Stomach (tissue), 4 donors: Measurements from ENCODE around the gene SKIC2.

Experiments
- CTCF ChIP-seq, 7 experiments: fragments of 450-650 bp in 4 of 7; fragments of 200-600 bp in 3 of 7; sonication (generic) in 3 of 7; IDR thresholded peaks; one replicate each; pipeline ENCODE4 v1.5.1; 2016 to 2019; ENCODE audit warnings: antibody characterized with exemption in 7 of 7, control low read depth in 2 of 7, mild to moderate bottlenecking in 1 of 7
- POLR2A ChIP-seq, 4 donors: fragments of 450-650 bp; IDR thresholded peaks; one replicate each; pipeline ENCODE4 v1.6.1; 2016; ENCODE audit warnings: antibody characterized with exemption in 4 of 4, control low read depth in 2 of 4, mild to moderate bottlenecking in 1 of 4, moderate library complexity in 1 of 4
- POLR2AphosphoS5 ChIP-seq, 3 donors: sonication (generic); formaldehyde crosslinking; IDR thresholded peaks; one replicate each; pipeline ENCODE4 v1.6.1; 2016; ENCODE audit warnings: antibody characterized with exemption in 3 of 3

GRCh38 chr6:31977816-31978431 lies 18.9 kb downstream of the SKIC2 start:
- TF ChIP-seq CTCF (IDR thresholded peaks at IDR 0.05), result no peak
- TF ChIP-seq POLR2A (IDR thresholded peaks at IDR 0.05), result no peak
- TF ChIP-seq POLR2AphosphoS5 (IDR thresholded peaks at IDR 0.05), result no peak
